HG03460 (cell line): ENCODE results near the gene ACKR3.

Source experiments
- ATAC-seq: cut with Tn5 transposase; IDR thresholded peaks from one replicate; pipeline ENCODE4 v1.9.1; 2021; ENCODE audit not compliant: unreplicated experiment

ACKR3 gene

GRCh38 chr2:236569573-236569973, at the start of gene ACKR3:
TSS of gene ACKR3 (plus strand) at chr2:236569825. CDS start at chr2:236580466, 10,641 bp downstream.
- ATAC-seq = peak; percentile 88

- ATAC-seq = no peak
Observed at GRCh38 chr2:236521556-236521955, 48.1 kb upstream of the ACKR3 start.

DNA sequence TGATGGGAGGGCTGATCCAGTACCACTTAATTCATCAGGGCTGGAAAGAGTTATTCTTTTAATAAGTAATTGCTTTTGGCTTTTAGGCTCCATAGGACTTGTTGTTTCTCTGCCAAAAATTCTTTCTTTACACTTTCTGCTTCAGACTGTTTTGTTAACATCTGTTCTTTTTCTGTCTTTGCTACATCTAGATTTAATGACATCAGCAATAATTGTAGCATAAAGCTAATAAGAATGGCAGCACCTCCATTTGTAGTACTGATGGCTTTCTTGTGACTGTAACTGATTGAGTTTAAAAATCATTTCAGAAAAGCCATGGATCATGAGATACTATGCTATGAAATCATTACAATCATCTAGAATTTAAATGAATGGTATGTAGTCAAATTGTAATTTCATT, 46.4 kb upstream of the ACKR3 start:
- no peak for ATAC-seq

DNA sequence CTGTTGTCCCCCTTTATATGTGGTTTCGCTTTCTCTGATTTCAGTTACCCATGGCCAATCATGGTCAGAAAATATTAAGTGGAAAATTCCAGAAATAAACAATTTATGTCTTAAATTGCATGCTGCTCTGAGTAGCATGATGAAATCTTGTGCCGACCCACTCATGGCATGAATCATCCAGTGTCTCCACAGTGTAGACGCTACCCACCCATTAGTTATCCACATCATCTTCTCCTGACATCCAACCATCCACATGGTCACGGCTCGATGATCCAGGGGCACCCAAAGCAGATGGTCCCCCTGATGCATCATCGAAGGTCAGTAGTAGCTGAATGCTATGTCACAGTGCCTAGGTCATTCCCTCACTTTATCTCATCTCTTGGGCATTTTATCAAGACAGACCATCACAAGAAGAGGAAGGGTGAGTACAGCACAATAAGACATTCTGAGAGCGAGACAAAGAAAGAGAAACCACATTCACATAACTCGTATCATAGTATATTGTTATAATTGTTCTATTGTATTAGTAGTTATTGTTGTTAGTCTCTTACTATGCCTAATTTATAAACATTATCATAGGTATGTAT, 44.1 kb upstream of the ACKR3 start:
- ATAC-seq = no peak

DNA sequence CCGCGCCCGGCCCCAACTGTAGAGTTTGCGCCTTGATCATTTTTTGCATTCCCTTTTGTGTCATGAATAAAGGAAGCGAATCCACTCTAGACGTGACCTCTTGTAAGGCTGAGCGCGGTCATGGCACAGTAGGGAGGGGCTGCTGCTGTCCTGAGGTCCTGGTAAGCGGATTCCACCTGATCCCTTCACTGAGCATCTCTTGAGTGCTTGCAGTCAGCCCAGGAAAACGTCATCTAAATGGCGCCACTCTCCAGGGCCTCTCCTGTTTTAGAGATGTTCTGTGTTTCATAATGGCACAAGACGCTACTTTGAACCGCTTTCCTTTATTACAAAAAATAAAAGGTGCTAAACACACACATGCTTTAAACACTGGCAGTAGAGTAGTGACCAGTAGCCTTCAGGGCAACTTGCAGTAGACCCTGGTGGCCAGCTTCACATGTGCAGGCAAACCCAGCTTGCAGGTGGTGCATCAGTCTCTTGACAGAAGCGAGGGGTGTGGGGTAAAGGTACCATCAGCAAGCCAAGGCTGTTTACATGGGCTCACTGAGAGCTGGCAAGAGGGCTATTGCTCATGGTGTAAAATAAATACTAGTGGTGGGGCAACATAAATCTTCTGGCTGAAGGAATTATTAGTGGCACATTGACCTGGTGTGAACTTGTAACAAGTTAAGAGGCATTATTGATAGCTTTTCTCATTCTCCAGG, 43.0 kb upstream of the ACKR3 start:
- no peak for ATAC-seq

DNA sequence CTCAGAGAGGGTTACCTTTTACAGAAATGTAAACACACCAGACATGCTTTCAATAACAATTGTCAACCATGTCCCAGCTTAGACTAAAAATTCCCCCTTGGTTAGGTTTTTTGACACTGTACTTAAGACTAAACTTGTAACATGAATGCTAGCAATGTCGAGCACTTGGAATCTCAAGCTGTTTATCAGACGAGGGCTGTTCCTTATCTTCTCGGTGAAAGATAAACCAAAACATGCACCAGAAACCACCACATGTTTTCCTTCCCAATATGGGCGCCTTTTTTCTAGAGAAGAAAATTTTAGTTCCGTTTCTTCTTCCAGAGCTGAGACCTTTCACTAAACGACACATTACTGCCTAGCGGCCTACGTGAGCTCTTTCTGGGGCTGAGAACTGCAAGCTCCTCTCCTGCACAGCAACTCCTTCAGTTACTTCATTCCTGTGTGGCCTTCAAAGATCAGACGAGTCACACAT, 42.4 kb upstream of the ACKR3 start:
- ATAC-seq = no peak

- ATAC-seq = no peak
Observed at GRCh38 chr2:236529606-236530005, 40.0 kb upstream of the ACKR3 start.

GRCh38 chr2:236530512-236530911, 39.1 kb upstream of the ACKR3 start:
- ATAC-seq = no peak

DNA sequence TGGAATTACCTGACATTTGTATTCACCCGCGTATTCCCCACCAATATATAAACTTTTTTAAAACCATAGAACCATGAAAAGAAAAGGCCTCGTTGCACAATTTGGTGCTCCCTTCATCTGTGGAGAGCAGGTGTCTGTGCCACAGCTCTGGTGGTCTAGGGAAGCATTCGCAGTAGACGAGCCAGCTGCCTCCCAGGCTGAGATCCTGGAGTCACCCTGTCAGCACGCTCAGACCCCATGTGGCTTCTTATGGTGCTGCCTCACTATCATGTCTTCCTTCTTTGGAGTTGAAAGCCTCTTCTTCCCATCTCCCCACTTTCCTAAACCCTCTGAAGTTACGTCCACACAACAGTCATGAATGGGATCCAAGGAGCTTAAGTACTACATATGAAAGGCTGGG, 38.4 kb upstream of the ACKR3 start:
- no peak for ATAC-seq

GRCh38 chr2:236531996-236532395, 37.6 kb upstream of the ACKR3 start:
- no peak for ATAC-seq

DNA sequence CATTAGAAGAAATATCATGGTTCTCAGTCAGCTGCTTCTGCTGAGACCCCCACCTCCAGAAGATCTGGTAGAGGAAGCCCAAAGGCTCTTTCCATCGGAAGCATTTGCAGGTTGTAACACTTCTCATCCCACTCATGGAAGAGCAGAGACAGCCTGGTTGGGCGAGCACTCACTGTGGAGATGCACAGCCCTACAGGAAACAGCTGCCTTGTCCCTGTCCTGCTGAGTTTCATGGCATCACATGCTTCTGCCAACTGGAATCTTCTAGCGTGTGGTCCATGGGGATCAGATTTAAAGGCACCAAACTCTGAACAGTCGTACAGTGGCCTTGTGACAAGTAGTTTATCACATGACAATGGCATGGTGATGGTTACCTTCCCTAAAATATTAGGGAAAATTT, 36.3 kb upstream of the ACKR3 start:
- ATAC-seq = no peak

DNA sequence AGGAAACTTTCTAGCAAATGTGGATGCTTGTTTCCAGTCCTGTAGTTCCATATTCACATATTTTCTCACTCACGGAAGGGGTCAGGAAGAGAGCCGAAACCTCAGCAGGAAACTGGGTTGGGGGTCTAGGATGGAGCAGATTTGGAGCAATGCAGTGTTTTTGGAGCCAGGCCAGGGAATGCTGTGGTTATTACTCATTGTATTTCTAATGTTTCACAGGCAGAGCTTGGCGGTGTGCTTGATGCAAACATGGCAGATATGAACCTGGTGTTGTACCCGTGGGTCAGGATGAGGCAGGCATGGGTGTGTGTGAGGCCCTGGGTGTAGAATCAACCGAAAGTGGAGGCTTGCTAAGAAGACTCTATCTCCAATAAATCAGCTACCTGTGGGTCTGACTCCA, 34.6 kb upstream of the ACKR3 start:
- no peak for ATAC-seq

DNA sequence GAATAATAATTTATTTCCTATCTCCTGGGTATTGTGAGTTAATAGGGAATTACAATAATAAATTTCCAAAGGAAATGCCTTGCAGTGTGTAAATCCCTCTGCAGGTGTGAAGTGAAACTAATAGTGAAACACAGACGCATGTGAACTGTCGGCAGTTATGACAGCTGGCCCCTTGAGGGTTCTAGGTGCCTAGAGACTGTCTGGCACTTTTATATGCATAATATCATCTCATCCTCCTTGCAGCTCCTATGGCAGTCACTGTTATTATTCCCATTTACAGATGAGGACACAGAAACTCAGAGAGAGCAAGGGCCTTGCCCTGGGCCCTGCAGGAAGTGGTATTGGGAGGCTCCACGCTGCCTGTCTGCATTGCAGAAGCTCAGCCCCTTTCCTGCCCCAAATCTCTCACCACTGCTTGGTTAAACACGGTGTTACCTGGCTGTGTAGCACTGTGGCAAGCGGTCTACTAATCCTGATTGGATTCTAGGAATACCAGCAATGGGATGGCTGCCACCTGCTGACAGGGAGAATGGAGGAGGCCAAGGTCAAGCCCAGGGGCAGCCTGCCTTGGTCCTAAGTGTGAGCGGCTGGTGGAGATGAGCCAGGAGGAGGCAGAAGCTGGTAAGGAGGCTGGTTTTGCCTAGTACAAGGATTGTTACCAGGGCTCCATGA, 32.8 kb upstream of the ACKR3 start:
- ATAC-seq = peak; percentile 59

DNA sequence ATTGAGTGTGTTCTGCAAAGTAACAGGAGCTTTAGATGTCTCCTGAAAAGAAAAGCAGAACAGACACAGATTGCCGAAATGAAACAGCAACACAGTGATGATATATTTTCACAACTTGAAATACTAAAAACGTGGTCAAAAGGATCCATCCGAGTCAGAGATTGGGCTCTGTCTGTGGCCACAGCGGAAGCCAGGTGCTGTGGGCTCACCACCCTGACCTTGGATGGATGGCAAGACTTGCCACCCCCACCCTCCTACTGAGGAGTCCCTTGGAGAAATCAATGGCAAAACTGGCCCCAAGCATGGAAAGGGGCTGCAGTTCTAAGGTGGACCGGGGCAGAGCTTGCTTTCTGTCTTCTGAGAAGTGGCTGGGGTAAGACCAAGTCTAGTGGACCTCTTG, 31.4 kb upstream of the ACKR3 start:
- no peak for ATAC-seq

DNA sequence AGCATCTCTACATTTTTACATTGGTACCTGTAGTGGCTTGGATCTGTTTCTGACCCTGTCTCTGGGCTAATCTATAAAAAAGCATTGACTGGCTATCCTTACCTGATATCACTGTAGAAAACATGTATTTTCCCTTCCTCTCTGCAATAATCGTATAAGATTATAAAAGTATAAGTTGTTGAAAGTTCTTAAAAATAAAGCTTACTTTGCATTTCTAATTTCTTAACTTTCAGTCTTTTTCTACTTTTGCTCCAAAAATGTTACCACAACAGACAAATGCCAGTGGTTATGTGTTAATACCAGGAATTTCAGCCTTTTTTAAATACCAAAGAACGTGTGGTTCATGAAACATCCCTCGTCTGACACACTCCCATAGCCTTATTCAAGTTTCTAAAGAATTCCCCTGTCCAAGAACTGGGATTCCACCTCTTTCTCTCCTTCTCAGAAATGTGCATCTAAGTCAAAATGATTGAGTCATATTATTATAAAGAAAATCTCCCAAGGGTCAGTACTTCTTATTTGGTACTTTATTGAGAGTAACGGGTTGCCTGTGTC, 28.5 kb upstream of the ACKR3 start:
- no peak for ATAC-seq

GRCh38 chr2:236544362-236544761, 25.3 kb upstream of the ACKR3 start:
- ATAC-seq = no peak

DNA sequence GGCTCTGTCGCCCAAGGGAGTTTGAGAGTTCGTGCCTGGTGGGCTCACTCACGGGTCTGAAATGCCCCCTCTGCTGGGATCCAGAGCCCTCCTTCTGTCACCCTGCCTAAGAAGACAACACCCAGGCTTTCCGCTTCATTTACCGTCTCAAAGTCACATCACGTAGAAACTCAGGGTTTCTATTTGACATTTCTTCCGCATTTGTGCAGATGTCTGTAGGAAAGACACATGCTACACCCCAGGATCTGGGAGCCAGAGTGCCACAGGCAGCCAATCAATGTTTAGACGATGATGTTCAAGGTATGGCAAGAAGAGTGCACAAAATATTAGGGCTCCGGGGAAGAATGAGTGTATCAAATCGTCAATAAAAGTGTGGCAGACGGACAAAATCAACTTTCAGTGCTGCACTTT, 24.4 kb upstream of the ACKR3 start:
- ATAC-seq = peak; percentile 50

GRCh38 chr2:236545814-236546480, 23.7 kb upstream of the ACKR3 start:
- ATAC-seq = peak; percentile 59

DNA sequence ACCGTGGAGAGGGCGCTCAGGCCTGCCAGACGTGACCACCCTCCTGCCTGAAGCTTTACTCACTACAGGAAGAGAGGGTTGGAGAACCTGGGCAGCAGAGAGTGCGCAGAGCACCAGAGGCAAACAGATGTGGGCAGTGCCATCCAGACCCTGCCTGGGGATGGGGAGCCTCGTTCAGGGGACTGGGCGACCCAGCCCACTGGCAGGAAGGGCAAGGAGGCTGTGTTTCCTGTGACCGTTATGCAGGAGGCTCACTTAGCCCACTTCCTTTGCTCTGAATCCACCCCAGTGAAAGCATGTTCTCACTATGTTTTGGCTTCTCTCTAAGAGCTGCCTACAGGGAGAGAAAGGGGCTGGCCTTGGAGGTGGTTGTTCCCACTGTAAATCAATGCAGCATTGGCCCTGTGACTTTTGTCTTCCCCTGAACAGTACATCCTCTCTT, 23.0 kb upstream of the ACKR3 start:
- ATAC-seq = peak; percentile 32

DNA sequence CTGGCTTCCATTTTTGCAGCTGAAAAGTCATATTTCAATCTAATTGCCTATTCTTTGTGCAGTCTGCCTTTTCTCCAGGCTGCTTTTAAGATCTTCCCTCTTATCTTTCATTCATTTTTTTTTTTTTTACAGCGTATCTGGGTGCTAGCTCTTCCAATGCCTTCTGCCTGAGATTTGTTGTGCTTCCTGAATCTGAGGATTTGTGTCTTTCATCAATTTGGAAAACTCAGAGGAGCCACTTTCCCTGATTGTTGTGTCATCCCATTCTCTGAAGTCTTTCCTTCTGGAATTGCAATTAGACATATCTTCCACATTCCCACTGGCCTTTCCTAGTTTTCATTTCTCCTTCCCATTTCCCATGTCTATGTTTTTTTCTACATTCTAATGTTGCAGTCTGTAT, 21.9 kb upstream of the ACKR3 start:
- no peak for ATAC-seq

DNA sequence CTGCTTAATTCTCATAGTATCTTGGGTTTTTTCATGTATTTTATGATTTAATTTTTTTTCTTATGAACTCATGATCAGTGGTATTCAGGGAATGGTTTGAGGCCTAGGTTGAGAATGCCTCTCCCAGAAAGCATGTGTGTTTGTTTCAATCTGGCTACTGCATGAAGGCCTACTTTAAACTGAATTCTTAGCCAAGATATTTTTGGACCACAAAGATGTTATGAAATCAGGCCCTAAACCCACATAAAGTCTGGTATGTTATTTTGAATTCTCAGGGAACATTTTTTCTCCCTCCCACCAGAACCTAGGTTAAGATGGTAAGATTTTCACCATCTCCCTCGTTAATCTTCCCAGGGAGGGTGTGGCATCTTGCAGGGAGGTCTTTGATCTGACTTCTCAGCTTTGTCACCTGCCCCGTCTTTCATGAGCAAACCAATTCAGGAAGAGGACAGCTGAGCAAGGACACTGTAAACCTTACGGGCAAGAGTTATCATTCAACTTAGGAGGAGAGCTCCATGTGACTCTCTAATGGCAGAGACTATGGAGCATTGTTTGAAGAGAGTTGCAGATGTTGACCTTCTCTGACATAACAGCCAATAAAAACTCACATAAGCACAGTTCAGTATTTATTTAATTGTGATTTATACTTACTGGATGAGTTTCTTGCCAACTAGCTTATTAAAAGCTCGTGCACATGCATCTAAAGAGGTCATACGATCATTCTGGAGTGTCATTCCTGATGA, 21.3 kb upstream of the ACKR3 start:
- ATAC-seq = no peak
